ENCODE measurements around the gene FMN1. TPM values are rescaled to one million over a fixed set of nuclear protein-coding genes. Genes with fewer than 3 reads are reported as not detected.
"Not testable (repeated sequence)": the region's sequence is repeated elsewhere in the genome, so short reads cannot be mapped to it uniquely, and the experiment has no call there.

The FMN1 gene
- total and polyA plus RNA-seq, 3 donors from 2014 or later: 17.7 to 53.7 (median 47.4) TPM

DNA sequence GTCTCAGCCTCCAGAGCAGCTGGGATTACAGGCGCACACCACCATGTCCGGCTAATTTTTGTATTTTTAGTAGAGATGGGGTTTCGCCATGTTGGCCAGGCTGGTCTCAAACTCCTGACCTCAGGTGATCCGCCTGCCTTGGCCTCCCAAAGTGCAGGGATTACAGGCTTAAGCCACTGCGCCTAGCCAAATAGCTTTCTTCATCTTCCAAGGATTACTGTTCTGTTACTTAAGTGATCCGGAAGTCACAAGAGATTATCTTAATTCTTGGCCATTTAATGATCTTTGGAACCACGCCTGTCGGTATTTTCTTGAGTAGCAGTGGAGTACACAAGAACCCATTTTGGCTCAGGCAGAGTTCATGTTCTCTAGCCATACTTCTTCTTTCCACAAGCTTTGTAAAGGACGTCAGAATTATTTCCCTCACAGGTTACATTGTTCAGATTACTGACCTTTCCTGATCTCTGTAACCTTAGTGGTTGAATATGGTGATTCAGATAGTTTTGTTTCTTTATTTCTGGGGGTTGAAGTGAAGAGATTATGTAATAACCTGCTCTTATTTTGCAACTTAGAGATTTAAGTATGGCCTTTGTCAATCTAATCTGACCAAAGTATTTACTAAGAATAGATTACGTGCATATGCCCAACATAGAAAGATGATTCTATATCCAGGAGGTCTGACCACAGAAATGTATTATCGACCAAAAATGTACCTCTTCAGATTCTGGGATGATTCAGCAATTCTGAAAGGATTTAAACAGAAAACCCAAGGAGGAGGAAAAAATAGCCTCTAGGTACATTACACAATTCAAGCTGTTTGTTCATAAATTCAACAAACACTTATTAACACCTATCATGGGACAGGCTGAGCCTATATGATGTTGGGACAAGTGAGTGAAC, 344.5 kb downstream of the FMN1 start:
- Histone ChIP-seq H3K36me3 (ENCODE audit: low read depth, missing control alignments) (no peaks in the 10 kb centered on the region), H3K27ac (no peak overlapping the region), H3K27me3 (no peaks in the 10 kb centered on the region), H3K4me3 (no peak overlapping the region), H3K4me1 (no peaks in the 10 kb centered on the region), H3K9me3 (no peaks in the 10 kb centered on the region)
- 86 to 91% methylated on average over 11 of the region's 11 CpGs for WGBS, 2 donors
- intact Hi-C loops (cut with DNase I; ENCODE audit: low total_unique reads): loop anchor here (10.0 kb wide), 1 partner anchor 85 kb away; no protein-coding TSS in a partner anchor
- no peak for DNase-seq
- TF ChIP-seq CTCF (IDR thresholded peaks at IDR 0.05) (no peak), POLR2A (IDR thresholded peaks at IDR 0.05) (no peak)

DNA sequence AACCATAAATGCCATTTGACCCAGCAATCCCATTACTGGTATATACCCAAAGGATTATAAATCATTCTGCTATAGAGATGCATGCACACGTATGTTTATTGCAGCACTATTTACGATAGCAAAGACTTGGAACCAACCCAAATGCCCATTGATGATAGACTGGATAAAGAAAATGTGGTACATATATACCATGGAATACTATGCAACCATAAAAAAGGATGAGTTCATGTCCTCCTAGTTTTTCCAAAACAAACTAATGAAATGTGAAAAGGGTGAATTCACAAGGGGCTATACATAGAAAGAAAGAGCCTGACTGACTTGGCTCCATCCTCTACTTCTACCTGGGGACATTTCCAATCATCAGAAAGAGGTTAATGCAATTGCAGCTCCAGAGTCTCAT, 347.8 kb downstream of the FMN1 start:
- intact Hi-C loops (cut with DNase I; ENCODE audit: low total_unique reads): loop anchor here (10.0 kb wide), 1 partner anchor 88 kb away; no protein-coding TSS in a partner anchor
- H3K27me3 ChIP-seq; H3K9me3 ChIP-seq; DNase-seq; H3K36me3 ChIP-seq (ENCODE audit: low read depth, missing control alignments); H3K27ac ChIP-seq; H3K4me3 ChIP-seq; H3K4me1 ChIP-seq: not testable (repeated sequence)
- 96 to 97% methylated on average over 2 of the region's 2 CpGs for WGBS, 2 donors

- H3K27ac ChIP-seq: no peak overlapping the region
- DNase-seq: no peak
- H3K4me1 ChIP-seq: no peaks in the 10 kb centered on the region
- H3K9me3 ChIP-seq: no peaks in the 10 kb centered on the region
- H3K36me3 ChIP-seq (ENCODE audit: low read depth, missing control alignments): no peaks in the 10 kb centered on the region
- peak in 2 of 3 experiments; percentile 59 to 62 for TF ChIP-seq CTCF (IDR thresholded peaks at IDR 0.05)
- TF ChIP-seq POLR2A (IDR thresholded peaks at IDR 0.05): no peak
- H3K4me3 ChIP-seq: no peak overlapping the region
- no peaks in the 10 kb centered on the region for H3K27me3 ChIP-seq
- 77 to 79% methylated on average over 2 of the region's 2 CpGs for WGBS, 2 donors
- intact Hi-C loops (cut with DNase I; ENCODE audit: low total_unique reads): loop anchor here (5.0 to 10.0 kb wide), 2 partner anchors 91 to 153 kb away; no protein-coding TSS in a partner anchor
These were observed 350.3 kb downstream of the FMN1 start for GRCh38 chr15:32844118-32844711.

DNA sequence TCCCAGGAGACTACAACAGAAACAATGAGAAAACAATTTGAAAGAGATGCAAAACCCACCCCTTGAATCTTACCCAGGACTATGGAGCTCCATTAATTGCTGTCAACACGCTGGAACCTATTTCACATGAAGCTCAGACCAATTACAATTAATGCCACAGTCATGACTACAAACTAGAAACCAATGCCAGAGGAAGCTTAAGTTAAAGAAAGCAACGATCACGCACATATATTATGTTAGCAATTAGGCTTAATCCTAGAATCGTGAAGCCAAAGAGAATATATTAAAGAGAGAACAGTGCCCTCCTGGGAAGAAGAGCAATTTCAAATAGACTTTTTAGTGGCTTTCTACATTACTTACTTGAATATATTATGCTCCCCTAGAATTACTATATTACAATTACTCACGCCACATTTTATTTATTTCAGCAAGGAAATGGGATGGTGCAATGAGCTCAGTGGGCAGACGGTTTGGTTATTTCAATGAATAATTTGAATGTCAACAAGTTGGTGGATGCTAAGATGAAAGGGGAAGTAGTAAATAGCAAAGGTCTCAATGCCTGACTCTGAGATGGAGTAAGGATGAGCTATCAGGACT, 351.2 kb downstream of the FMN1 start:
- DNase-seq: no peak
- intact Hi-C loops (cut with DNase I; ENCODE audit: low total_unique reads): loop anchor here (5.0 to 10.0 kb wide), 2 partner anchors 91 to 154 kb away; no protein-coding TSS in a partner anchor
- 75 to 80% methylated on average over 6 of the region's 6 CpGs for WGBS, 2 donors
- no peak overlapping the region for H3K27ac ChIP-seq
- no peak overlapping the region for H3K4me3 ChIP-seq
- TF ChIP-seq CTCF (IDR thresholded peaks at IDR 0.05) (no peak), POLR2A (IDR thresholded peaks at IDR 0.05) (no peak)
- H3K36me3 ChIP-seq (ENCODE audit: low read depth, missing control alignments): no peaks in the 10 kb centered on the region
- no peaks in the 10 kb centered on the region for H3K27me3 ChIP-seq
- no peaks in the 10 kb centered on the region for H3K9me3 ChIP-seq
- no peaks in the 10 kb centered on the region for H3K4me1 ChIP-seq

- Histone ChIP-seq H3K4me3 (no peak overlapping the region), H3K4me1 (no peaks in the 10 kb centered on the region), H3K27me3 (no peaks in the 10 kb centered on the region), H3K36me3 (ENCODE audit: low read depth, missing control alignments) (no peaks in the 10 kb centered on the region), H3K27ac (no peak overlapping the region), H3K9me3 (no peaks in the 10 kb centered on the region)
- intact Hi-C loops (cut with DNase I; ENCODE audit: low total_unique reads): loop anchor here (5.0 to 10.0 kb wide), 2 partner anchors 93 to 155 kb away; no protein-coding TSS in a partner anchor
- WGBS, 2 donors: 85 to 88% methylated on average over 6 of the region's 6 CpGs
- TF ChIP-seq POLR2A (IDR thresholded peaks at IDR 0.05) (no peak), CTCF (IDR thresholded peaks at IDR 0.05) (no peak)
- no peak for DNase-seq
These were observed 352.4 kb downstream of the FMN1 start for GRCh38 chr15:32842081-32842480.

Data from testis (tissue), 3 donors.